NT2/D1 (cell line): ENCODE measurements around the gene ATRIP.
A peak's percentile ranks its signal among the peaks of the same experiment; 100 is the strongest.
"Not testable (repeated sequence)": the region's sequence is repeated elsewhere in the genome, so short reads cannot be mapped to it uniquely, and the experiment has no call there.

Experiments used
- DNase-seq: peaks from one replicate; pipeline ENCODE4 v3.0.0-alpha.2; 2011; ENCODE audit warnings: low read depth, low spot score
- H3K27me3 ChIP-seq: 2 replicates; pipeline ENCODE4 v1.6.0; 2011; ENCODE audit warnings: mild to moderate bottlenecking; ENCODE audit not compliant: insufficient read length, insufficient read depth
- H3K36me3 ChIP-seq: 2 replicates; pipeline ENCODE4 v1.6.1; 2011; ENCODE audit warnings: mild to moderate bottlenecking, low read length, mixed read lengths; ENCODE audit not compliant: insufficient read depth, insufficient read length
- H3K4me1 ChIP-seq: 2 replicates; pipeline ENCODE4 v1.5.1; 2011; ENCODE audit not compliant: insufficient read depth, insufficient read length
- H3K4me3 ChIP-seq: 2 replicates; pipeline ENCODE4 v1.5.1; 2011; ENCODE audit warnings: low read depth; ENCODE audit not compliant: insufficient read length
- H3K9ac ChIP-seq: 2 replicates; pipeline ENCODE4 v1.6.0; 2011; ENCODE audit warnings: low read depth; ENCODE audit not compliant: insufficient read length
- H3K9me3 ChIP-seq: 2 replicates; pipeline ENCODE4 v1.5.1; 2011; ENCODE audit warnings: mild to moderate bottlenecking, low read length; ENCODE audit not compliant: insufficient read depth
- SUZ12 ChIP-seq: IDR thresholded peaks from 2 replicates; pipeline ENCODE4 v1.6.1; 2011; ENCODE audit not compliant: insufficient read length, insufficient read depth; ENCODE audit errors: extremely low read depth
- YY1 ChIP-seq: IDR thresholded peaks from 2 replicates; pipeline ENCODE4 v1.6.1; 2011; ENCODE audit not compliant: insufficient read length, insufficient read depth
- ZNF274 ChIP-seq: IDR thresholded peaks from 2 replicates; pipeline ENCODE4 v1.6.1; 2011; ENCODE audit warnings: mild to moderate bottlenecking, low read depth, low read length

Gene ATRIP

DNA sequence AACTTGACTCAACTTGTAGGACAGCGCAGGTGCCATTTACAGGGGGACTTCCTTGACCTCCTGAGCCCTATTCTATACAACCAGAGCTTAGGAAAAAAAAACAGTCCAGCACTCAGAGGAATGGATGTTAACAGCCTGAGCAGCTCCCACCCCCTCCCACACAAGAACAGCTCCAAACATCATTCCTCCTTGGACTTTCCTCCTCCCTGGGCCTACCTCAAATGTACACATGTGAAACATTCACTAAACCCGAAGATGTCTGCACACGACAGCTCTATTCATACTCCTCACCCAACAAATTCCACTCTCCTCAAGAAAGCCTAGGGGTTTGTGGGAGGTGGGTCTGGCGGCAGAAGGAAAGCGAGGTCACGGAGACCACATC, 503 bp upstream of the ATRIP start:
- DNase-seq, result no peak
- Histone ChIP-seq H3K9ac (peak overlapping the region; percentile 97), H3K27me3 (no peaks in the 10 kb centered on the region), H3K36me3 (peaks cover 62% of the 10 kb centered on the region), H3K4me1 (peaks cover 6% of the 10 kb centered on the region), H3K9me3 (no peaks in the 10 kb centered on the region), H3K4me3 (peak overlapping the region; percentile 95)
- no peak for TF ChIP-seq YY1
- TF ChIP-seq SUZ12, result no peak
- TF ChIP-seq ZNF274, result no peak

GRCh38 chr3:48451270-48451669, 4.7 kb downstream of the ATRIP start:
- Histone ChIP-seq H3K36me3 (peaks cover 73% of the 10 kb centered on the region), H3K4me3 (no peak overlapping the region), H3K9ac (no peak overlapping the region), H3K9me3 (no peaks in the 10 kb centered on the region), H3K27me3 (no peaks in the 10 kb centered on the region), H3K4me1 (peaks cover 4% of the 10 kb centered on the region)
- DNase-seq, result no peak
- TF ChIP-seq YY1 (no peak), SUZ12 (no peak), ZNF274 (no peak)

GRCh38 chr3:48456456-48456855, 9.9 kb downstream of the ATRIP start:
- Histone ChIP-seq H3K36me3 (peaks cover 92% of the 10 kb centered on the region), H3K9me3 (no peaks in the 10 kb centered on the region), H3K4me3 (no peak overlapping the region), H3K27me3 (no peaks in the 10 kb centered on the region), H3K9ac (no peak overlapping the region), H3K4me1 (no peaks in the 10 kb centered on the region)
- TF ChIP-seq YY1 (no peak), ZNF274 (no peak), SUZ12 (no peak)
- DNase-seq, result no peak

GRCh38 chr3:48459331-48459730, 12.8 kb downstream of the ATRIP start:
- no peak for DNase-seq
- Histone ChIP-seq H3K36me3 (peaks cover 85% of the 10 kb centered on the region), H3K4me3 (no peak overlapping the region), H3K9me3 (no peaks in the 10 kb centered on the region), H3K9ac (no peak overlapping the region), H3K27me3 (no peaks in the 10 kb centered on the region), H3K4me1 (no peaks in the 10 kb centered on the region)
- TF ChIP-seq SUZ12 (no peak), YY1 (no peak), ZNF274 (no peak)

- TF ChIP-seq SUZ12 (no peak), YY1 (no peak), ZNF274 (no peak)
- H3K36me3 ChIP-seq, result peaks cover 88% of the 10 kb centered on the region
- no peak overlapping the region for H3K9ac ChIP-seq
These were observed 13.4 kb downstream of the ATRIP start for GRCh38 chr3:48459773-48460516.

DNA sequence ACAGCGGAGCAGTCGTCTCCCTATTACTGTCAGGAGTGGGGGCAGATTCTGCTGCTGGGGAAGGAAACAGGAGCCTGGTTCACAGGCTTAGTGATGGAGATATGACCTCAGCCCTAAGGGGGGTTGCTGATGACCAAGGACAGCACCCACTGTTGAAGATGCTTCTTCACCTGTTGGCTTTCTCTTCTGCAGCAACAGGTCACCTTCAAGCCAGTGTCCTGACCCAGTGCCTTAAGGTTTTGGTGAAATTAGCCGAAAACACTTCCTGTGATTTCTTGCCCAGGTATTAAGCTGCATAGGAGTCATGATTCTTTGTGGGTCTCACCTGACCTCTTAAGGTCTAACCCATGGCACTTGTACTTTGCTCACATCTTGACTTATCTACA, 14.0 kb downstream of the ATRIP start:
- no peaks in the 10 kb centered on the region for H3K9me3 ChIP-seq
- H3K9ac ChIP-seq, result no peak overlapping the region
- peaks cover 88% of the 10 kb centered on the region for H3K36me3 ChIP-seq
- DNase-seq, result no peak
- peaks cover 5% of the 10 kb centered on the region for H3K4me1 ChIP-seq
- no peak overlapping the region for H3K4me3 ChIP-seq
- H3K27me3 ChIP-seq, result no peaks in the 10 kb centered on the region
- TF ChIP-seq YY1, result no peak
- TF ChIP-seq ZNF274, result no peak
- no peak for TF ChIP-seq SUZ12

More at GRCh38 chr3:48459773-48460516, 13.4 kb downstream of the ATRIP start:
- no peaks in the 10 kb centered on the region for H3K4me1 ChIP-seq
- no peak for DNase-seq
- no peak overlapping the region for H3K4me3 ChIP-seq
- no peaks in the 10 kb centered on the region for H3K27me3 ChIP-seq
- H3K9me3 ChIP-seq, result no peaks in the 10 kb centered on the region

DNA sequence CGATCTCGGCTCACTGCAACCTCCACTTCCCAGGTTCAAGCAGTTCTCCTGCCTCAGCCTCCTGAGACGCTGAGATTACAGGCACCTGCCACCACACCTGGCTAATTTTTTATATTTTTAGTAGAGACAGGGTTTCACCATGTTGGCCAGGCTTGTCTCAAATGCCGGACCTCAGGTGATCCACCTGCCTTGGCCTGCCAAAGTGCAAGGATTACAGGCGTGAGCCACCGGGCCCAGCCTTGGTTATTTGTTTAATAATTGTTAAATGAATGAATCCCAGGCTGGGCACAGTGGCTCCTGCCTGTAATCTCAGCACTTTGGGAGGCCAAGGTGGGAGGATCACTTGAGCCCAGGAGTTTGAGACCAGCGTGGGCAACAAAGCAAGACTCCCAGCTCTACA, 15.2 kb downstream of the ATRIP start:
- H3K9ac ChIP-seq, H3K9me3 ChIP-seq, H3K4me3 ChIP-seq, H3K27me3 ChIP-seq, DNase-seq: not testable (repeated sequence)
- Histone ChIP-seq H3K4me1 (peaks cover 16% of the 10 kb centered on the region), H3K36me3 (peaks cover 89% of the 10 kb centered on the region)

DNA sequence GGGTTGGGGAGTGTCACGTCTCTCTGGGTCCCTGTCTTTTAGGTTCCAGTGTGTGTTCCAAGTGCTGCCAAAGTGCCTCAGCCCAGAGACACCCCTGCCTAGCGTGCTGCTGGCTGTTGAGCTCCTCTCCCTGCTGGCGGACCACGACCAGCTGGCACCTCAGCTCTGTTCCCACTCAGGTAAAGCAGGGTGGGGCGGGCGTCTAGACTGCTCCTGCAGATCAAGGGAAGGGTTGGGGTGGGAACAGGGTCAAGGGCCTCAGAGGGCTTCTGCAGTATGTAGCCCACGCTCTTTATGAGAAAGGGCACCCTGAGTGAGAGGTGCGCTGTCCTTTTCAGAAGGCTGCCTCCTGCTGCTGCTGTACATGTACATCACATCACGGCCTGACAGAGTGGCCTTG, 17.2 kb downstream of the ATRIP start:
- no peaks in the 10 kb centered on the region for H3K9me3 ChIP-seq
- H3K36me3 ChIP-seq, result peaks cover 92% of the 10 kb centered on the region
- H3K4me1 ChIP-seq, result peaks cover 26% of the 10 kb centered on the region
- TF ChIP-seq ZNF274, result no peak
- no peak for TF ChIP-seq YY1
- TF ChIP-seq SUZ12, result no peak
- H3K9ac ChIP-seq, result no peak overlapping the region
- no peak overlapping the region for H3K4me3 ChIP-seq
- DNase-seq, result no peak
- no peaks in the 10 kb centered on the region for H3K27me3 ChIP-seq
